GM12801 (cell line): Measurements from ENCODE around the gene DHX8.

Experiments used
- CTCF ChIP-seq: IDR thresholded peaks from one replicate; pipeline ENCODE4 v1.5.1; 2011; ENCODE audit warnings: control low read depth; ENCODE audit not compliant: insufficient read length; ENCODE audit errors: extremely low read depth

Gene DHX8

GRCh38 chr17:43483674-43484551, at the start of gene DHX8:
DHX8 (plus strand) TSS chr17:43483975; CDS start chr17:43484038, 63 bp downstream.
- TF ChIP-seq CTCF: peak; percentile 98

- TF ChIP-seq CTCF: no peak
Observed at GRCh38 chr17:43434902-43435319, 48.9 kb upstream of the DHX8 start.

- no peak for TF ChIP-seq CTCF
Observed at GRCh38 chr17:43437756-43438155, 46.0 kb upstream of the DHX8 start.

GRCh38 chr17:43438626-43439025, 45.1 kb upstream of the DHX8 start:
- TF ChIP-seq CTCF: no peak

- TF ChIP-seq CTCF: no peak
Observed at GRCh38 chr17:43439041-43439440, 44.7 kb upstream of the DHX8 start.

GRCh38 chr17:43442711-43443110, 41.1 kb upstream of the DHX8 start:
- TF ChIP-seq CTCF: no peak

GRCh38 chr17:43443381-43443780, 40.4 kb upstream of the DHX8 start:
- no peak for TF ChIP-seq CTCF
